Dedifferentiated amniotic fluid mesenchymal stem cell (primary cell): ENCODE measurements around the gene NUDT22.

Experiments
- DNase-seq: peaks from one replicate; pipeline ENCODE4 v3.0.0-alpha.2; 2016; ENCODE audit errors: extremely low spot score

NUDT22 gene

DNA sequence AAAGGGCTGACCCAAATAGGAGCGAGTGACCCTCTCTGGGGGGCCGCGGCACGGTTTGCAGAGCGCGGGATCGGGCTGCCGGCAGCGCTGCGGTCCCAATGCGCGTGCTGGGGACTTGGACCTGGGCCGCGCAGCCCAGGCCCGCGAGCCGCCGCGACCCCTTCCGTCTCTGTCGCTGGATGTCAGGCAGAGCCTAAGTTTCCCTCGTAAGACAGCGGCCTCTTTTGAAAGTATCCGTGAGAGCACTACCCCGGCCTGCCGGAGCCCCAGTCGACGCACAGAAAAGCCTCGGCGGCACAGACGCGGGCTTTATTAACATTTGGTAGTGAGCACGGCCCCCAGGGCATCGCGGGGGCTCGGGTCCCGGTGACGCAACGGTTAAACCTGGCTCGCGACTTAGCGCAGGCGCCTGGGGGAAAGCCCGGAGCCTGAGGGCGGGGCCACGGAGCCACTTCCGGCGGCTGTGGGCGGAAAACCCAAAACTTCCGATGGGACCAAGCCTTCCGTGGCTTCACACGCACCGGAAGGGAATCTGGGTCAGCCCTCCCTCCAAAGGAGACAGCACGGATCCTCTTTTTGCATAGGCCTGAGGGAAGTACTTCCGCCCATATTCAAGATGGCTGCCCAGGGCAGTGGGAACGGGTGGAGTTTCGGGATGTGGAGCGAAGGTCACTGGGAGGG lies 43.6 kb downstream of the NUDT22 start:
- DNase-seq, result peak; percentile 100

DNA sequence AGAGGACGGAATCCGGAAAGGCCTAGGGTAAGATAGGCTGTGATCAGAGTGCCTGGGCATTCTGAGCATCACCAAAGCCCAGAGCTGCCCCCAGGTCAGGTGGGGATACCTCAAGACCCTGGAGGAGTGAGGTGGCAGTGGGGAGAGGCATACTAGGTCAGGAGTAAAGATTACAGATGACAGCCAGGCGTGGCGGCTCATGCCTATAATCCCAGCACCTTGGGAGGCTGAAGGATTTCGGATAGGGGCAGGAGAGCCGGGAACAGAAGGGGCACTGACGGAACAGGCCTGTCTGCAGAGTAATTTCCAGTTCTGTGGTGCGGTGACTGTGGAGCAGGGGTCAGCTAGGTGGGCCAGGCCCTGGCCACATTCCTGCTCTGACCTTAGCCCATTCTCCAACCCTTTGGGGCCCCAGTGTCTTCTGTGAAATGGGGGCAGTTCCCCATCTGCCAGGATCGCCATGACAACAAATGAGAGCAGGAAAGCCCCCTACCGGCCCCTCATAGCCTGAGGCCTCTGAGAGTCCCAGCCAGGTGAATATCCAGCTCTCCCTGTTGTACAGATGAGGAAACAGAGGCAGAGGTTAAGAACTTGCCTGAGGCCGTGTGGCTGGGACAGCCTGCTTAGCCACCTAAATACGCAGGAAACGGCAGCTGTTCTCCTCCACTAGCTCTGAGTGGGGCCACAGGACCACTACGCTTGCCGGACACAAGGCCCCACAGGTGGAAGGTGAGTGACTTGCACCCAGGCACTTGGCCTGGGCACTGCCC lies 49.1 kb downstream of the NUDT22 start:
- no peak for DNase-seq

DNA sequence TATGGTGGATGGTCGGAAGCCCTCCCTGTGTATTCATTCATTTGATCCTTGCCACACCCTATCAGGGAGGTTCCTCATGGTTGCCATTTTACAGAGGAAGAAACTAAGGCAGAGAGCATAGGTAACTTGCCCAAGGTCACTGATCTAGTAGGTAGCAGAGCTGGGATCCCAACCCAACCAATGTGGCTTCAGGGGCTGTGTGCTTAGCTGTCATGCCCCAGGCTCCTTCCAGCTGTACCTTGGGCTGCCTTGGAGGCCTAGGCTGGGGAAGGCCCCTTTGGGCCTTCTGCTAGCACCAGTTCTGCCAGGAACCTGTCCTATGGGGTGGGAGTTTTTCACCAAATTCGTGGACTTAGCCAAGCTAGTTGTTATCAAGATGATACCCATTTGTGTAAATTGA lies 49.8 kb downstream of the NUDT22 start:
- DNase-seq, result no peak

DNA sequence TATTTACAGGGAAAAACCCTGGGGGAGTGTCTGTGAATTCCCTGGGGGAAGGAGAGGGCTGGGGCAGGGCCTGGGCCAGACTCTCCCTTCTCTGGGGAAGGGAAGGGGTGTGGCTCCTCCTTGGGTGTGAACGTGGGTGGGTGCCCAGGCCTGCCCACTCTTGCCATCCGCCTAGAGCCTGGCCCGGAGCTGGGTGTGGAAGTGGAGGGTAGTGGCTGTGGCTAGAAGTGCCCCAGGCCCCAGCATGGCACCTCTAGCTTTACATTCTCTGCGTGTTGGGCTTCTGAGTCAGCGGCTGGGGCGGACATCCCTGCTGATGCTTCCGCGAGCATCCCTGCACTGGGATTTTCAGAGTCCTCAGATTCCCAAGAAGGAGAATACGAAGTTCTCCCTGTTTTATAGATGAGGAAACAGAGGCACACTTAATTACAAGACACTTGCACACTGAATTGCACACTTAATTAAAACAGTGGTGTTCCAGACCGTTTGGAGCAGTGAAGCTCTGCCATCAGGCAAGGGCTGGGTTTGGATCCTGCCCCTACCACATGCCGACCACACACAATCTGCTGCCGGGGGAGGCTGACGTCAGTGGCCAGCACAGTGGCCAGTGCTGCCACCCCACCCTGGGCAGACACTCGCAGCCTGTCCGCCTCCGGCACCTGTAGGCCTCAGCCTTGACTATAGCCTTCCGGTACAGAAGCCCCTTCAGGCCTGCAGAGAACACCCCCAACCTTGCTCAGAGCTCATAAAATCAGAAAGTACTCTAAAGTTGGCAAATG lies 50.8 kb downstream of the NUDT22 start:
- DNase-seq, result no peak

DNA sequence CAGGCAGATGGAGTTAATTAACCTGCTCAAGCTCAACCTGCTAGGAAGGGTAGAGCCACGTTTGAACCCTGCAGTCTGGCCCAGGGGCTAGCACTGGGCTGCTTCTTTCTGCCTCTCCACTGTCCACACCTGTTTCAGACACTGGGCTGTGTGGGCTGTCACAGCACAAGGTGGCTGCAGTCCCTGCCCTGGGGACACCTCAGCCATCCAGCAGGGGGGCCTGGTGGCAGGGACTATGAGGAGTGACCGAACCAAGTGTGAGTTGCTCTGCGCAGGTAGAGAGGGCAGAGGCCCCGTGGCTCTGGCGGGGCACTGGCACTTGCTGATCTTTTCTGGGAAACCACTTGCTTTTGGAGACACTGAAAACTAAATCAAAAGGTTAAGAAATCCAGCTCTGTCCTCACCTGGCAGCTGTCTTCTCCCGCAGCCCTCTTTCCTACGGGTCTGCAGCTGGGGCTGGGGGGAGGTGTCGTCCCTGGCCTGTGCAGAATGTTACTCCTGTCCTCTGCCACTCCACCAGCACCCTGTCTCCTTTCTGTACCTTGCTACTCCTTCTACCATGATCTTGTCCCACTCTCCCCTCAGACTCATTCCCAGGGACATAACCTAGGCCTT lies 52.6 kb downstream of the NUDT22 start:
- no peak for DNase-seq
